ENCODE results near the gene SNED1. TPM values are rescaled to one million over a fixed set of nuclear protein-coding genes. Genes with fewer than 3 reads are reported as not detected.

Gene SNED1
- polyA plus RNA-seq, 3 donors, result 0.02 to 3.4 (median 0.12) TPM

- TF ChIP-seq, protein P1, sequence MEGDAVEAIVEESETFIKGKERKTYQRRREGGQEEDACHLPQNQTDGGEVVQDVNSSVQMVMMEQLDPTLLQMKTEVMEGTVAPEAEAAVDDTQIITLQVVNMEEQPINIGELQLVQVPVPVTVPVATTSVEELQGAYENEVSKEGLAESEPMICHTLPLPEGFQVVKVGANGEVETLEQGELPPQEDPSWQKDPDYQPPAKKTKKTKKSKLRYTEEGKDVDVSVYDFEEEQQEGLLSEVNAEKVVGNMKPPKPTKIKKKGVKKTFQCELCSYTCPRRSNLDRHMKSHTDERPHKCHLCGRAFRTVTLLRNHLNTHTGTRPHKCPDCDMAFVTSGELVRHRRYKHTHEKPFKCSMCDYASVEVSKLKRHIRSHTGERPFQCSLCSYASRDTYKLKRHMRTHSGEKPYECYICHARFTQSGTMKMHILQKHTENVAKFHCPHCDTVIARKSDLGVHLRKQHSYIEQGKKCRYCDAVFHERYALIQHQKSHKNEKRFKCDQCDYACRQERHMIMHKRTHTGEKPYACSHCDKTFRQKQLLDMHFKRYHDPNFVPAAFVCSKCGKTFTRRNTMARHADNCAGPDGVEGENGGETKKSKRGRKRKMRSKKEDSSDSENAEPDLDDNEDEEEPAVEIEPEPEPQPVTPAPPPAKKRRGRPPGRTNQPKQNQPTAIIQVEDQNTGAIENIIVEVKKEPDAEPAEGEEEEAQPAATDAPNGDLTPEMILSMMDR (IDR thresholded peaks at IDR 0.05), result no peak
- H3K4me1 ChIP-seq (ENCODE audit: control insufficient read depth in 1 of 2, insufficient read depth in 2 of 2, low read length in 2 of 2), result no peaks in the 10 kb centered on the region
- Mint-ChIP-seq H3K27ac (no peak overlapping the region), H3K9me3 (peaks cover 0 to 2% (median 0%) of the 10 kb centered on the region in 7 donors), H3K36me3 (peaks cover 35 to 36% of the 10 kb centered on the region in 2 donors), H3K4me3 (no peak overlapping the region), H3K4me1 (no peaks in the 10 kb centered on the region), H3K27me3 (ENCODE audit: low read depth in 3 of 3) (peaks cover 0 to 4% (median 0%) of the 10 kb centered on the region in 3 donors)
- 95% methylated on average over 5 of the region's 5 CpGs for WGBS (ENCODE audit: insufficient coverage)
- no peaks in the 10 kb centered on the region for H3K79me2 ChIP-seq (ENCODE audit: insufficient read depth, low read length)
- no peak overlapping the region for H3K4me2 ChIP-seq (replicated peaks; ENCODE audit: extremely low read depth, low read length, poor library complexity, severe bottlenecking)
- no peaks in the 10 kb centered on the region for H3K9me3 ChIP-seq (replicated peaks in 1 of 2; ENCODE audit: control insufficient read depth in 1 of 2, insufficient read depth in 1 of 2, low read length in 2 of 2)
- intact Hi-C loops (cut with micrococcal nuclease), result no loop called here
- DNase-seq, result no peak
- no peak overlapping the region for H3K4me3 ChIP-seq (replicated peaks in 1 of 3; ENCODE audit: low read depth in 2 of 3, low read length in 3 of 3)
- no peak overlapping the region for H3K9ac ChIP-seq (ENCODE audit: insufficient read depth, low read length, poor library complexity, severe bottlenecking)
- H3K27me3 ChIP-seq (ENCODE audit: control insufficient read depth in 2 of 2, insufficient read depth in 2 of 2, low read length in 2 of 2), result no peaks in the 10 kb centered on the region
- H4K20me1 ChIP-seq (ENCODE audit: insufficient read depth, low read length), result no peaks in the 10 kb centered on the region
- peaks cover 21 to 38% of the 10 kb centered on the region in 2 donors for H3K36me3 ChIP-seq (replicated peaks in 1 of 2; ENCODE audit: control insufficient read depth in 1 of 2, insufficient read depth in 2 of 2, low read length in 2 of 2)
- no peak overlapping the region for H3K27ac ChIP-seq (ENCODE audit: low read depth in 1 of 2, low read length in 2 of 2)
- no peak overlapping the region for H2AFZ ChIP-seq (ENCODE audit: insufficient read depth, low read depth, low read length, poor library complexity, severe bottlenecking)
Observed at GRCh38 chr2:241083091-241083415, 84.6 kb downstream of the SNED1 start.

DNA sequence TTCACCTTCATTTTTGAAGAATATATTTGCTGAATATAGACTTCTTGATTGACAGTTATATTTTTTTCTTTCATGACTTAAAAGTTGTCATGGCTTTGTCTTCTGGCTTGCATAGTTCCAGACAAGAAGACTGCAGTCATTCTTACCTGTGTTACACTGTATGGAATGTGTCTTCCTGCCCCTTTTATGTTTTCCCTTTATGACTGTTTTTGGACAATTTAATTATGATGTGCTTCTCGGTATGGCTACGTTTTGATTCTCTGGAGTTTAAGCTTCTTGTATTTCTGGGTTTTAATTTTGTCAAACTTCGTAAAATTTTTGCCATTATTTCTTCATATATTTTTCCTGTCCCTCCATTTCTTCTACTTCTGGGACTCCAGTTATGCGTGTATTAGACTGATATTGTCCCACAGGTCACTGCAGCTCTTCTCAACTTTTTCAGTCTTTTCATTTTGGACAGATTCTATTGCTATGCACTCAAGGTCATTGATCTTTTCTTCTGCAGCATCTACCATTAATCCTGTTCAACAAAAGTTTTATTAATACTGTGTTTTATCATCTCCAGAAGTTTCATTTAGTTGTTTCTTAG, 86.5 kb downstream of the SNED1 start:
- Mint-ChIP-seq H3K4me1 (no peaks in the 10 kb centered on the region), H3K9me3 (peaks cover 0 to 2% (median 0%) of the 10 kb centered on the region in 7 donors), H3K4me3 (no peak overlapping the region), H3K36me3 (peaks cover 52 to 55% of the 10 kb centered on the region in 2 donors), H3K27me3 (ENCODE audit: low read depth in 3 of 3) (peaks cover 0 to 2% (median 0%) of the 10 kb centered on the region in 3 donors), H3K27ac (no peak overlapping the region)
- Histone ChIP-seq H3K79me2 (ENCODE audit: insufficient read depth, low read length) (no peaks in the 10 kb centered on the region), H3K36me3 (replicated peaks in 1 of 2; ENCODE audit: control insufficient read depth in 1 of 2, insufficient read depth in 2 of 2, low read length in 2 of 2) (peaks cover 39 to 57% of the 10 kb centered on the region in 2 donors), H2AFZ (ENCODE audit: insufficient read depth, low read depth, low read length, poor library complexity, severe bottlenecking) (no peak overlapping the region), H3K9me3 (replicated peaks in 1 of 2; ENCODE audit: control insufficient read depth in 1 of 2, insufficient read depth in 1 of 2, low read length in 2 of 2) (no peaks in the 10 kb centered on the region), H4K20me1 (ENCODE audit: insufficient read depth, low read length) (no peaks in the 10 kb centered on the region), H3K4me1 (ENCODE audit: control insufficient read depth in 1 of 2, insufficient read depth in 2 of 2, low read length in 2 of 2) (no peaks in the 10 kb centered on the region), H3K4me3 (replicated peaks in 1 of 3; ENCODE audit: low read depth in 2 of 3, low read length in 3 of 3) (no peak overlapping the region), H3K4me2 (replicated peaks; ENCODE audit: extremely low read depth, low read length, poor library complexity, severe bottlenecking) (no peak overlapping the region), H3K27me3 (ENCODE audit: control insufficient read depth in 2 of 2, insufficient read depth in 2 of 2, low read length in 2 of 2) (no peaks in the 10 kb centered on the region), H3K27ac (ENCODE audit: low read depth in 1 of 2, low read length in 2 of 2) (no peak overlapping the region), H3K9ac (ENCODE audit: insufficient read depth, low read length, poor library complexity, severe bottlenecking) (no peak overlapping the region)
- no CpG with 5 or more reads among the region's 4 CpGs for WGBS (ENCODE audit: insufficient coverage)
- intact Hi-C loops (cut with micrococcal nuclease), result no loop called here
- TF ChIP-seq, protein P1 (IDR thresholded peaks at IDR 0.05), result no peak
- no peak for DNase-seq

Measured in CD14-positive monocyte (primary cell).